BE2C (cell line): ENCODE results near the gene SLC39A6.

Experiments used
- DNase-seq: peaks from one replicate; pipeline ENCODE4 v3.0.0-alpha.2; 2020
- H3K27me3 ChIP-seq: fragments of 250-450 bp; sonication (Bioruptor Pico); 2 replicates; pipeline ENCODE4 v1.5.1; 2020; ENCODE audit warnings: mild to moderate bottlenecking
- H3K36me3 ChIP-seq: fragments of 250-450 bp; sonication (Bioruptor Pico); 2 replicates; pipeline ENCODE4 v1.5.1; 2020; ENCODE audit warnings: mild to moderate bottlenecking
- H3K4me1 ChIP-seq: fragments of 250-450 bp; sonication (Bioruptor Pico); 2 replicates; pipeline ENCODE4 v1.5.1; 2020
- H3K4me3 ChIP-seq: 2 replicates; pipeline ENCODE4 v1.5.1; 2011; ENCODE audit warnings: low read depth, low read length
- H3K9me3 ChIP-seq: fragments of 250-450 bp; sonication (Bioruptor Pico); 2 replicates; pipeline ENCODE4 v1.5.1; 2020
- CTCF ChIP-seq: IDR thresholded peaks from 2 replicates; pipeline ENCODE4 v1.5.1; 2012; ENCODE audit warnings: mild to moderate bottlenecking, low read depth, low read length

SLC39A6 gene

GRCh38 chr18:36132756-36133155 lies 3.6 kb upstream of the SLC39A6 start:
- TF ChIP-seq CTCF: no peak
- H3K4me3 ChIP-seq: no peak overlapping the region
- DNase-seq: no peak

GRCh38 chr18:36131692-36132483 lies 2.7 kb upstream of the SLC39A6 start:
- no peak for DNase-seq
- H3K36me3 ChIP-seq: no peaks in the 10 kb centered on the region
- no peak for TF ChIP-seq CTCF
- H3K4me3 ChIP-seq: no peak overlapping the region
- H3K4me1 ChIP-seq: no peaks in the 10 kb centered on the region
- no peaks in the 10 kb centered on the region for H3K9me3 ChIP-seq
- no peaks in the 10 kb centered on the region for H3K27me3 ChIP-seq

More at GRCh38 chr18:36132756-36133155, 3.6 kb upstream of the SLC39A6 start:
- H3K9me3 ChIP-seq: no peaks in the 10 kb centered on the region
- no peaks in the 10 kb centered on the region for H3K4me1 ChIP-seq
- H3K36me3 ChIP-seq: no peaks in the 10 kb centered on the region
- no peaks in the 10 kb centered on the region for H3K27me3 ChIP-seq

GRCh38 chr18:36130883-36131653 lies 1.9 kb upstream of the SLC39A6 start:
- DNase-seq: no peak
- H3K4me3 ChIP-seq: peak overlapping the region; percentile 88
- H3K27me3 ChIP-seq: no peaks in the 10 kb centered on the region
- no peaks in the 10 kb centered on the region for H3K4me1 ChIP-seq
- no peak for TF ChIP-seq CTCF
- no peaks in the 10 kb centered on the region for H3K9me3 ChIP-seq
- H3K36me3 ChIP-seq: peaks cover 3% of the 10 kb centered on the region; the same call in 1 of the 2 replicates

GRCh38 chr18:36130039-36130831 lies 1.1 kb upstream of the SLC39A6 start:
- TF ChIP-seq CTCF: no peak
- no peak for DNase-seq
- Histone ChIP-seq H3K27me3 (no peaks in the 10 kb centered on the region), H3K4me1 (no peaks in the 10 kb centered on the region), H3K4me3 (peak overlapping the region; percentile 88), H3K9me3 (no peaks in the 10 kb centered on the region), H3K36me3 (peaks cover 3% of the 10 kb centered on the region; the same call in 1 of the 2 replicates)

GRCh38 chr18:36128907-36129299 lies 237 bp downstream of the SLC39A6 start:
- DNase-seq: no peak
- Histone ChIP-seq H3K36me3 (peaks cover 3% of the 10 kb centered on the region; the same call in 1 of the 2 replicates), H3K4me3 (peak overlapping the region; percentile 88), H3K4me1 (no peaks in the 10 kb centered on the region), H3K27me3 (no peaks in the 10 kb centered on the region), H3K9me3 (no peaks in the 10 kb centered on the region)
- TF ChIP-seq CTCF: no peak
